HepG2 (cell line): ENCODE data around the gene GSDMA. TPM values are rescaled to one million over a fixed set of nuclear protein-coding genes. Genes with fewer than 3 reads are reported as not detected.
A peak's percentile ranks its signal among the peaks of the same experiment; 100 is the strongest.

Experiments
- SAP130 ChIP-seq: IDR thresholded peaks from 2 replicates; pipeline ENCODE4 v1.6.1; 2016; ENCODE audit warnings: low read depth
- SP1 ChIP-seq, 2 experiments: fragments of 450-650 bp in 1 of 2; sonication (generic) in 1 of 2; formaldehyde crosslinking in 1 of 2; IDR thresholded peaks; 2 replicates each; pipeline versions ENCODE4 v1.4.0 to v1.6.1; 2016 to 2020; ENCODE audit warnings: missing genetic modification reagents in 1 of 2
- TARDBP ChIP-seq: sonication (generic); formaldehyde crosslinking; IDR thresholded peaks from 2 replicates; pipeline ENCODE4 v1.8.0; 2022; ENCODE audit warnings: mild to moderate bottlenecking, missing genetic modification reagents
- TCF7 ChIP-seq: sonication (generic); IDR thresholded peaks from 2 replicates; pipeline ENCODE4 v1.6.1; 2016; ENCODE audit warnings: antibody characterized with exemption, low read depth
- ZIK1 ChIP-seq: sonication (generic); formaldehyde crosslinking; IDR thresholded peaks from 2 replicates; pipeline ENCODE4 v1.5.0; 2020; ENCODE audit warnings: mild to moderate bottlenecking, low read depth, missing genetic modification reagents, borderline replicate concordance
- ZNF468 ChIP-seq: sonication (generic); formaldehyde crosslinking; IDR thresholded peaks from 2 replicates; pipeline ENCODE4 v1.8.0; 2022; ENCODE audit warnings: mild to moderate bottlenecking, moderate library complexity, missing genetic modification reagents
- ZNF549 ChIP-seq: sonication (generic); formaldehyde crosslinking; IDR thresholded peaks from 2 replicates; pipeline ENCODE4 v1.5.0; 2020; ENCODE audit warnings: missing genetic modification reagents
- ZNF570 ChIP-seq: sonication (generic); formaldehyde crosslinking; IDR thresholded peaks from 2 replicates; pipeline ENCODE4 v1.4.0; 2020; ENCODE audit warnings: mild to moderate bottlenecking, missing genetic modification reagents, borderline replicate concordance
- ZNF773 ChIP-seq: sonication (generic); formaldehyde crosslinking; IDR thresholded peaks from 2 replicates; pipeline ENCODE4 v1.4.0; 2020; ENCODE audit warnings: missing genetic modification reagents, borderline replicate concordance
- polyA plus RNA-seq, 8 experiments: library from polyadenylated mRNA; depleted of rRNA in 3 of 8; stranded (reverse) in 7 of 8; unstranded in 1 of 8; fragments of >200 nt; fragmentation: Illumina TruSeq in 4 of 8; extraction: Trizol in 4 of 8; gene quantifications; 2 replicates each; pipeline versions ENCODE4 v1.2.1 to v1.2.3, GENCODE V29; 2011 to 2016; ENCODE audit warnings: low read depth in 4 of 8, missing spikeins in 1 of 8, mixed read lengths in 1 of 8; ENCODE audit not compliant: insufficient read depth in 1 of 8
- total RNA-seq, 5 experiments: library from RNA; depleted of rRNA; stranded (reverse); fragments of >200 nt; fragmentation: Illumina TruSeq; extraction: Trizol; gene quantifications; 2 replicates each; pipeline ENCODE4 v1.2.3, GENCODE V29; 2016; ENCODE audit warnings: low read depth in 1 of 5
- TF ChIP-seq, protein P1 (sequence below): sonication (generic); formaldehyde crosslinking; IDR thresholded peaks from 2 replicates; pipeline ENCODE4 v1.9.0; 2021; ENCODE audit warnings: missing genetic modification reagents, borderline replicate concordance
- TF ChIP-seq, protein P2 (sequence below): sonication (generic); formaldehyde crosslinking; IDR thresholded peaks from 2 replicates; pipeline ENCODE4 v1.8.0; 2022; ENCODE audit warnings: missing genetic modification reagents, mild to moderate bottlenecking, moderate library complexity, borderline replicate concordance
- TF ChIP-seq, protein P3 (sequence below): sonication (generic); formaldehyde crosslinking; IDR thresholded peaks from 2 replicates; pipeline ENCODE4 v1.5.0; 2020; ENCODE audit warnings: mild to moderate bottlenecking, missing genetic modification reagents, borderline replicate concordance

GSDMA gene
- total and polyA plus RNA-seq, 2 of the 13 experiments (the other 11 are each of a cell fraction or from before 2014, with no cell fraction given), result not detected

DNA sequence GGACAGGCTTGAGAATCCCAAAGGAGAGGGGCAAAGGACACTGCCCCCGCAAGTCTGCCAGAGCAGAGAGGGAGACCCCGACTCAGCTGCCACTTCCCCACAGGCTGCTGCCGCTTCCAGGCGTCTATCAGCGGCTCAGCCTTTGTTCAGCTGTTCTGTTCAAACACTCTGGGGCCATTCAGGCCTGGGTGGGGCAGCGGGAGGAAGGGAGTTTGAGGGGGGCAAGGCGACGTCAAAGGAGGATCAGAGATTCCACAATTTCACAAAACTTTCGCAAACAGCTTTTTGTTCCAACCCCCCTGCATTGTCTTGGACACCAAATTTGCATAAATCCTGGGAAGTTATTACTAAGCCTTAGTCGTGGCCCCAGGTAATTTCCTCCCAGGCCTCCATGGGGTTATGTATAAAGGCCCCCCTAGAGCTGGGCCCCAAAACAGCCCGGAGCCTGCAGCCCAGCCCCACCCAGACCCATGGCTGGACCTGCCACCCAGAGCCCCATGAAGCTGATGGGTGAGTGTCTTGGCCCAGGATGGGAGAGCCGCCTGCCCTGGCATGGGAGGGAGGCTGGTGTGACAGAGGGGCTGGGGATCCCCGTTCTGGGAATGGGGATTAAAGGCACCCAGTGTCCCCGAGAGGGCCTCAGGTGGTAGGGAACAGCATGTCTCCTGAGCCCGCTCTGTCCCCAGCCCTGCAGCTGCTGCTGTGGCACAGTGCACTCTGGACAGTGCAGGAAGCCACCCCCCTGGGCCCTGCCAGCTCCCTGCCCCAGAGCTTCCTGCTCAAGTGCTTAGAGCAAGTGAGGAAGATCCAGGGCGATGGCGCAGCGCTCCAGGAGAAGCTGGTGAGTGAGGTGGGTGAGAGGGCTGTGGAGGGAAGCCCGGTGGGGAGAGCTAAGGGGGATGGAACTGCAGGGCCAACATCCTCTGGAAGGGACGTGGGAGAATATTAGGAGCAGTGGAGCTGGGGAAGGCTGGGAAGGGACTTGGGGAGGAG is 52.5 kb downstream of the GSDMA start, which contains the start of gene CSF3 (continued):
- TF ChIP-seq, protein P1, sequence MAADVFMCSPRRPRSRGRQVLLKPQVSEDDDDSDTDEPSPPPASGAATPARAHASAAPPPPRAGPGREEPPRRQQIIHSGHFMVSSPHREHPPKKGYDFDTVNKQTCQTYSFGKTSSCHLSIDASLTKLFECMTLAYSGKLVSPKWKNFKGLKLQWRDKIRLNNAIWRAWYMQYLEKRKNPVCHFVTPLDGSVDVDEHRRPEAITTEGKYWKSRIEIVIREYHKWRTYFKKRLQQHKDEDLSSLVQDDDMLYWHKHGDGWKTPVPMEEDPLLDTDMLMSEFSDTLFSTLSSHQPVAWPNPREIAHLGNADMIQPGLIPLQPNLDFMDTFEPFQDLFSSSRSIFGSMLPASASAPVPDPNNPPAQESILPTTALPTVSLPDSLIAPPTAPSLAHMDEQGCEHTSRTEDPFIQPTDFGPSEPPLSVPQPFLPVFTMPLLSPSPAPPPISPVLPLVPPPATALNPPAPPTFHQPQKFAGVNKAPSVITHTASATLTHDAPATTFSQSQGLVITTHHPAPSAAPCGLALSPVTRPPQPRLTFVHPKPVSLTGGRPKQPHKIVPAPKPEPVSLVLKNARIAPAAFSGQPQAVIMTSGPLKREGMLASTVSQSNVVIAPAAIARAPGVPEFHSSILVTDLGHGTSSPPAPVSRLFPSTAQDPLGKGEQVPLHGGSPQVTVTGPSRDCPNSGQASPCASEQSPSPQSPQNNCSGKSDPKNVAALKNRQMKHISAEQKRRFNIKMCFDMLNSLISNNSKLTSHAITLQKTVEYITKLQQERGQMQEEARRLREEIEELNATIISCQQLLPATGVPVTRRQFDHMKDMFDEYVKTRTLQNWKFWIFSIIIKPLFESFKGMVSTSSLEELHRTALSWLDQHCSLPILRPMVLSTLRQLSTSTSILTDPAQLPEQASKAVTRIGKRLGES (CRISPR knock-in tag), result no peak
- no peak for TF ChIP-seq ZNF773 (CRISPR knock-in tag)
- no peak for TF ChIP-seq ZIK1 (CRISPR knock-in tag)
- TF ChIP-seq ZNF549 (CRISPR knock-in tag), result no peak
- no peak for TF ChIP-seq SP1 (IDR thresholded peaks at IDR 0.05)
- no peak for TF ChIP-seq SP1 (CRISPR knock-in tag; IDR thresholded peaks at IDR 0.05)
- peak; percentile 54 for TF ChIP-seq SAP130 (CRISPR knock-in tag)
- TF ChIP-seq ZNF468, result no peak
- TF ChIP-seq TCF7, result peak; percentile 66; the same call in 1 of the 2 replicates
- no peak for TF ChIP-seq TARDBP
- TF ChIP-seq ZNF570 (CRISPR knock-in tag), result no peak
- TF ChIP-seq, protein P2, sequence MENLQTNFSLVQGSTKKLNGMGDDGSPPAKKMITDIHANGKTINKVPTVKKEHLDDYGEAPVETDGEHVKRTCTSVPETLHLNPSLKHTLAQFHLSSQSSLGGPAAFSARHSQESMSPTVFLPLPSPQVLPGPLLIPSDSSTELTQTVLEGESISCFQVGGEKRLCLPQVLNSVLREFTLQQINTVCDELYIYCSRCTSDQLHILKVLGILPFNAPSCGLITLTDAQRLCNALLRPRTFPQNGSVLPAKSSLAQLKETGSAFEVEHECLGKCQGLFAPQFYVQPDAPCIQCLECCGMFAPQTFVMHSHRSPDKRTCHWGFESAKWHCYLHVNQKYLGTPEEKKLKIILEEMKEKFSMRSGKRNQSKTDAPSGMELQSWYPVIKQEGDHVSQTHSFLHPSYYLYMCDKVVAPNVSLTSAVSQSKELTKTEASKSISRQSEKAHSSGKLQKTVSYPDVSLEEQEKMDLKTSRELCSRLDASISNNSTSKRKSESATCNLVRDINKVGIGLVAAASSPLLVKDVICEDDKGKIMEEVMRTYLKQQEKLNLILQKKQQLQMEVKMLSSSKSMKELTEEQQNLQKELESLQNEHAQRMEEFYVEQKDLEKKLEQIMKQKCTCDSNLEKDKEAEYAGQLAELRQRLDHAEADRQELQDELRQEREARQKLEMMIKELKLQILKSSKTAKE (CRISPR knock-in tag), result 0 out of 2 replicates have a peak, but pooled peaks have one; percentile 2
- TF ChIP-seq, protein P3, sequence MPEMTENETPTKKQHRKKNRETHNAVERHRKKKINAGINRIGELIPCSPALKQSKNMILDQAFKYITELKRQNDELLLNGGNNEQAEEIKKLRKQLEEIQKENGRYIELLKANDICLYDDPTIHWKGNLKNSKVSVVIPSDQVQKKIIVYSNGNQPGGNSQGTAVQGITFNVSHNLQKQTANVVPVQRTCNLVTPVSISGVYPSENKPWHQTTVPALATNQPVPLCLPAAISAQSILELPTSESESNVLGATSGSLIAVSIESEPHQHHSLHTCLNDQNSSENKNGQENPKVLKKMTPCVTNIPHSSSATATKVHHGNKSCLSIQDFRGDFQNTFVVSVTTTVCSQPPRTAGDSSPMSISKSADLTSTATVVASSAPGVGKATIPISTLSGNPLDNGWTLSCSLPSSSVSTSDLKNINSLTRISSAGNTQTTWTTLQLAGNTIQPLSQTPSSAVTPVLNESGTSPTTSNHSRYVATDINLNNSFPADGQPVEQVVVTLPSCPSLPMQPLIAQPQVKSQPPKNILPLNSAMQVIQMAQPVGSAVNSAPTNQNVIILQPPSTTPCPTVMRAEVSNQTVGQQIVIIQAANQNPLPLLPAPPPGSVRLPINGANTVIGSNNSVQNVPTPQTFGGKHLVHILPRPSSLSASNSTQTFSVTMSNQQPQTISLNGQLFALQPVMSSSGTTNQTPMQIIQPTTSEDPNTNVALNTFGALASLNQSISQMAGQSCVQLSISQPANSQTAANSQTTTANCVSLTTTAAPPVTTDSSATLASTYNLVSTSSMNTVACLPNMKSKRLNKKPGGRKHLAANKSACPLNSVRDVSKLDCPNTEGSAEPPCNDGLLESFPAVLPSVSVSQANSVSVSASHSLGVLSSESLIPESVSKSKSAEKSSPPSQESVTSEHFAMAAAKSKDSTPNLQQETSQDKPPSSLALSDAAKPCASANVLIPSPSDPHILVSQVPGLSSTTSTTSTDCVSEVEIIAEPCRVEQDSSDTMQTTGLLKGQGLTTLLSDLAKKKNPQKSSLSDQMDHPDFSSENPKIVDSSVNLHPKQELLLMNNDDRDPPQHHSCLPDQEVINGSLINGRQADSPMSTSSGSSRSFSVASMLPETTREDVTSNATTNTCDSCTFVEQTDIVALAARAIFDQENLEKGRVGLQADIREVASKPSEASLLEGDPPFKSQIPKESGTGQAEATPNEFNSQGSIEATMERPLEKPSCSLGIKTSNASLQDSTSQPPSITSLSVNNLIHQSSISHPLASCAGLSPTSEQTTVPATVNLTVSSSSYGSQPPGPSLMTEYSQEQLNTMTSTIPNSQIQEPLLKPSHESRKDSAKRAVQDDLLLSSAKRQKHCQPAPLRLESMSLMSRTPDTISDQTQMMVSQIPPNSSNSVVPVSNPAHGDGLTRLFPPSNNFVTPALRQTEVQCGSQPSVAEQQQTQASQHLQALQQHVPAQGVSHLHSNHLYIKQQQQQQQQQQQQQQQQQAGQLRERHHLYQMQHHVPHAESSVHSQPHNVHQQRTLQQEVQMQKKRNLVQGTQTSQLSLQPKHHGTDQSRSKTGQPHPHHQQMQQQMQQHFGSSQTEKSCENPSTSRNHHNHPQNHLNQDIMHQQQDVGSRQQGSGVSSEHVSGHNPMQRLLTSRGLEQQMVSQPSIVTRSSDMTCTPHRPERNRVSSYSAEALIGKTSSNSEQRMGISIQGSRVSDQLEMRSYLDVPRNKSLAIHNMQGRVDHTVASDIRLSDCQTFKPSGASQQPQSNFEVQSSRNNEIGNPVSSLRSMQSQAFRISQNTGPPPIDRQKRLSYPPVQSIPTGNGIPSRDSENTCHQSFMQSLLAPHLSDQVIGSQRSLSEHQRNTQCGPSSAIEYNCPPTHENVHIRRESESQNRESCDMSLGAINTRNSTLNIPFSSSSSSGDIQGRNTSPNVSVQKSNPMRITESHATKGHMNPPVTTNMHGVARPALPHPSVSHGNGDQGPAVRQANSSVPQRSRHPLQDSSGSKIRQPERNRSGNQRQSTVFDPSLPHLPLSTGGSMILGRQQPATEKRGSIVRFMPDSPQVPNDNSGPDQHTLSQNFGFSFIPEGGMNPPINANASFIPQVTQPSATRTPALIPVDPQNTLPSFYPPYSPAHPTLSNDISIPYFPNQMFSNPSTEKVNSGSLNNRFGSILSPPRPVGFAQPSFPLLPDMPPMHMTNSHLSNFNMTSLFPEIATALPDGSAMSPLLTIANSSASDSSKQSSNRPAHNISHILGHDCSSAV (CRISPR knock-in tag), result no peak
